Measurements from ENCODE around the gene RAB7A.
A peak's percentile ranks its signal among the peaks of the same experiment; 100 is the strongest.

The RAB7A gene

GRCh38 chr3:128726023-128727016 lies at the start of gene RAB7A:
RAB7A (plus strand) TSS chr3:128726183; CDS start chr3:128795368, 69,185 bp downstream.
- DNase-seq (ENCODE audit: low read depth, low spot score): peak; percentile 98

- DNase-seq (ENCODE audit: low read depth, low spot score): no peak
Measured at GRCh38 chr3:128679338-128679737, 46.6 kb upstream of the RAB7A start.

- DNase-seq (ENCODE audit: low read depth, low spot score): peak; percentile 95
Measured at GRCh38 chr3:128680603-128681368, 45.2 kb upstream of the RAB7A start.

- DNase-seq (ENCODE audit: low read depth, low spot score): no peak
Measured at GRCh38 chr3:128681369-128681829, 44.6 kb upstream of the RAB7A start.

GRCh38 chr3:128683957-128684356 lies 42.0 kb upstream of the RAB7A start:
- DNase-seq (ENCODE audit: low read depth, low spot score): no peak

- no peak for DNase-seq (ENCODE audit: low read depth, low spot score)
Measured at GRCh38 chr3:128684986-128685726, 40.8 kb upstream of the RAB7A start.

- no peak for DNase-seq (ENCODE audit: low read depth, low spot score)
Measured at GRCh38 chr3:128686465-128686864, 39.5 kb upstream of the RAB7A start.

- no peak for DNase-seq (ENCODE audit: low read depth, low spot score)
Measured at GRCh38 chr3:128689060-128689459, 36.9 kb upstream of the RAB7A start.

GRCh38 chr3:128693696-128694095 lies 32.3 kb upstream of the RAB7A start:
- DNase-seq (ENCODE audit: low read depth, low spot score): no peak

GRCh38 chr3:128697341-128697740 lies 28.6 kb upstream of the RAB7A start:
- DNase-seq (ENCODE audit: low read depth, low spot score): no peak

GRCh38 chr3:128698211-128699047 lies 27.6 kb upstream of the RAB7A start:
- DNase-seq (ENCODE audit: low read depth, low spot score): no peak

- DNase-seq (ENCODE audit: low read depth, low spot score): no peak
Measured at GRCh38 chr3:128701342-128702212, 24.4 kb upstream of the RAB7A start.

- no peak for DNase-seq (ENCODE audit: low read depth, low spot score)
Measured at GRCh38 chr3:128702391-128702790, 23.6 kb upstream of the RAB7A start.

GRCh38 chr3:128703561-128703960 lies 22.4 kb upstream of the RAB7A start:
- DNase-seq (ENCODE audit: low read depth, low spot score): no peak

- no peak for DNase-seq (ENCODE audit: low read depth, low spot score)
Measured at GRCh38 chr3:128706086-128706615, 19.8 kb upstream of the RAB7A start.

- no peak for DNase-seq (ENCODE audit: low read depth, low spot score)
Measured at GRCh38 chr3:128707928-128708494, 18.0 kb upstream of the RAB7A start.

- no peak for DNase-seq (ENCODE audit: low read depth, low spot score)
Measured at GRCh38 chr3:128709038-128709437, 16.9 kb upstream of the RAB7A start.

- DNase-seq (ENCODE audit: low read depth, low spot score): no peak
Measured at GRCh38 chr3:128709506-128710210, 16.3 kb upstream of the RAB7A start.
